GM12801 (cell line): ENCODE results near the gene NAA80.

ENCODE experiments used
- CTCF ChIP-seq: IDR thresholded peaks from one replicate; pipeline ENCODE4 v1.5.1; 2011; ENCODE audit warnings: control low read depth; ENCODE audit not compliant: insufficient read length; ENCODE audit errors: extremely low read depth

The NAA80 gene

GRCh38 chr3:50278123-50278879 is 20.9 kb downstream of the NAA80 start:
- no peak for TF ChIP-seq CTCF

- TF ChIP-seq CTCF = no peak
Observed at GRCh38 chr3:50276762-50277101, 22.5 kb downstream of the NAA80 start.

GRCh38 chr3:50275996-50276761 is 23.0 kb downstream of the NAA80 start:
- TF ChIP-seq CTCF = no peak

GRCh38 chr3:50275141-50275995 is 23.8 kb downstream of the NAA80 start:
- TF ChIP-seq CTCF = no peak

- no peak for TF ChIP-seq CTCF
Observed at GRCh38 chr3:50274371-50275104, 24.7 kb downstream of the NAA80 start.

- no peak for TF ChIP-seq CTCF
Observed at GRCh38 chr3:50273689-50274065, 25.5 kb downstream of the NAA80 start.
